HepG2 (cell line): Measurements from ENCODE around the gene HSPA4L.

Experiments used
- FOSL2 ChIP-seq: sonication (generic); formaldehyde crosslinking; IDR thresholded peaks from 2 replicates; pipeline ENCODE4 v1.4.0; 2020; ENCODE audit warnings: missing genetic modification reagents
- POLR2A ChIP-seq, 2 experiments: IDR thresholded peaks; 2 replicates each; pipeline ENCODE4 v1.6.1; 2011; ENCODE audit warnings: low read depth in 2 of 2, low read length in 2 of 2, mild to moderate bottlenecking in 1 of 2, moderate library complexity in 1 of 2; ENCODE audit not compliant: insufficient read depth in 1 of 2
- YEATS2 ChIP-seq: sonication (generic); formaldehyde crosslinking; IDR thresholded peaks from 2 replicates; pipeline ENCODE4 v1.4.0; 2020; ENCODE audit warnings: missing genetic modification reagents, borderline replicate concordance
- TF ChIP-seq, protein P1 (sequence below): sonication (generic); formaldehyde crosslinking; IDR thresholded peaks from 2 replicates; pipeline ENCODE4 v1.5.0; 2020; ENCODE audit warnings: mild to moderate bottlenecking, missing genetic modification reagents, moderate library complexity
- TF ChIP-seq, protein P2 (sequence below): IDR thresholded peaks from 2 replicates; pipeline ENCODE4 v1.6.1; 2016; ENCODE audit warnings: missing compliant biosample characterization, missing genetic modification reagents, borderline replicate concordance
- TF ChIP-seq, protein P3 (sequence below): sonication (generic); formaldehyde crosslinking; IDR thresholded peaks from 2 replicates; pipeline ENCODE4 v1.4.0; 2020; ENCODE audit warnings: missing genetic modification reagents

DNA sequence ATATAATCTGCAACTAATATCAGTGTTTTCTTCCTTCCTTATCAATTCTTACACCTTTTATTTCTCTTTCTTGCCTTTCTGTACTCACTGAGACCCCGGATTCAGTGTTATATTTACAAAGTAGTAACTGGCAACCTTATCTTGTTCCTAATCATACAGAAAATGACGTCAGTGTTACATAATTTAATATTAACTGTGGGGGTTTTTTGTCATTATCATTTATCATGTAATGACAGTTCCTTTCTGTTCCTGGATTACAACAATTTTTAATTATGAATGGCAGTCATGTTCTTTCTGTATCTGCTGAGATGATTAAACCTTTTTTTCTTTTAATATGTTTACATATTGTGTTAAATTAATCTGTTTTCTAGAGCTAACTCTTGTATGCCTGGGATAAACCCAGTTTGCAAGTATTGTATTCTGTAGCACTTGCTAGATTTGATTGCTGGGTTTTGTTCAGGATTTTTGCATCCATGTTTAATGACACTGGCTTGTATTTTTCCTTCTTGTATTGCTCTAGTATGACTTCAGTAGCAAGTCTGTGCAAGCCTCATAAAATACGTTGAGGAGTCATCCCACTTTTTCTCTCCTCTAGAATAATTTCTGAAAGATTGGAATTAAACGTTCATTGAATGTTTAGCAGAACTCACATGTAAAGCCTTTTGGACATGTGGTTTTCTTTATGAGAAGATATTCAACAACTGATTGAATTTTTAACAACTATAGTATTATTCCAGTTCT lies 10.4 kb upstream of the HSPA4L start:
- TF ChIP-seq, protein P1, sequence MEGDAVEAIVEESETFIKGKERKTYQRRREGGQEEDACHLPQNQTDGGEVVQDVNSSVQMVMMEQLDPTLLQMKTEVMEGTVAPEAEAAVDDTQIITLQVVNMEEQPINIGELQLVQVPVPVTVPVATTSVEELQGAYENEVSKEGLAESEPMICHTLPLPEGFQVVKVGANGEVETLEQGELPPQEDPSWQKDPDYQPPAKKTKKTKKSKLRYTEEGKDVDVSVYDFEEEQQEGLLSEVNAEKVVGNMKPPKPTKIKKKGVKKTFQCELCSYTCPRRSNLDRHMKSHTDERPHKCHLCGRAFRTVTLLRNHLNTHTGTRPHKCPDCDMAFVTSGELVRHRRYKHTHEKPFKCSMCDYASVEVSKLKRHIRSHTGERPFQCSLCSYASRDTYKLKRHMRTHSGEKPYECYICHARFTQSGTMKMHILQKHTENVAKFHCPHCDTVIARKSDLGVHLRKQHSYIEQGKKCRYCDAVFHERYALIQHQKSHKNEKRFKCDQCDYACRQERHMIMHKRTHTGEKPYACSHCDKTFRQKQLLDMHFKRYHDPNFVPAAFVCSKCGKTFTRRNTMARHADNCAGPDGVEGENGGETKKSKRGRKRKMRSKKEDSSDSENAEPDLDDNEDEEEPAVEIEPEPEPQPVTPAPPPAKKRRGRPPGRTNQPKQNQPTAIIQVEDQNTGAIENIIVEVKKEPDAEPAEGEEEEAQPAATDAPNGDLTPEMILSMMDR (CRISPR knock-in tag): no peak
- TF ChIP-seq YEATS2 (CRISPR knock-in tag) (no peak), POLR2A (IDR thresholded peaks at IDR 0.05; ENCODE audit: insufficient read depth in 1 of 2, low read depth in 2 of 2, low read length in 2 of 2) (no peak), FOSL2 (CRISPR knock-in tag) (no peak)
- TF ChIP-seq, protein P2, sequence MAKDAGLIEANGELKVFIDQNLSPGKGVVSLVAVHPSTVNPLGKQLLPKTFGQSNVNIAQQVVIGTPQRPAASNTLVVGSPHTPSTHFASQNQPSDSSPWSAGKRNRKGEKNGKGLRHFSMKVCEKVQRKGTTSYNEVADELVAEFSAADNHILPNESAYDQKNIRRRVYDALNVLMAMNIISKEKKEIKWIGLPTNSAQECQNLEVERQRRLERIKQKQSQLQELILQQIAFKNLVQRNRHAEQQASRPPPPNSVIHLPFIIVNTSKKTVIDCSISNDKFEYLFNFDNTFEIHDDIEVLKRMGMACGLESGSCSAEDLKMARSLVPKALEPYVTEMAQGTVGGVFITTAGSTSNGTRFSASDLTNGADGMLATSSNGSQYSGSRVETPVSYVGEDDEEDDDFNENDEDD: no peak
- TF ChIP-seq, protein P3, sequence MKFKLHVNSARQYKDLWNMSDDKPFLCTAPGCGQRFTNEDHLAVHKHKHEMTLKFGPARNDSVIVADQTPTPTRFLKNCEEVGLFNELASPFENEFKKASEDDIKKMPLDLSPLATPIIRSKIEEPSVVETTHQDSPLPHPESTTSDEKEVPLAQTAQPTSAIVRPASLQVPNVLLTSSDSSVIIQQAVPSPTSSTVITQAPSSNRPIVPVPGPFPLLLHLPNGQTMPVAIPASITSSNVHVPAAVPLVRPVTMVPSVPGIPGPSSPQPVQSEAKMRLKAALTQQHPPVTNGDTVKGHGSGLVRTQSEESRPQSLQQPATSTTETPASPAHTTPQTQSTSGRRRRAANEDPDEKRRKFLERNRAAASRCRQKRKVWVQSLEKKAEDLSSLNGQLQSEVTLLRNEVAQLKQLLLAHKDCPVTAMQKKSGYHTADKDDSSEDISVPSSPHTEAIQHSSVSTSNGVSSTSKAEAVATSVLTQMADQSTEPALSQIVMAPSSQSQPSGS (CRISPR knock-in tag): no peak
